Measurements from ENCODE around the gene CABLES2.
"Not testable (repeated sequence)": the region's sequence is repeated elsewhere in the genome, so short reads cannot be mapped to it uniquely, and the experiment has no call there.

The CABLES2 gene

DNA sequence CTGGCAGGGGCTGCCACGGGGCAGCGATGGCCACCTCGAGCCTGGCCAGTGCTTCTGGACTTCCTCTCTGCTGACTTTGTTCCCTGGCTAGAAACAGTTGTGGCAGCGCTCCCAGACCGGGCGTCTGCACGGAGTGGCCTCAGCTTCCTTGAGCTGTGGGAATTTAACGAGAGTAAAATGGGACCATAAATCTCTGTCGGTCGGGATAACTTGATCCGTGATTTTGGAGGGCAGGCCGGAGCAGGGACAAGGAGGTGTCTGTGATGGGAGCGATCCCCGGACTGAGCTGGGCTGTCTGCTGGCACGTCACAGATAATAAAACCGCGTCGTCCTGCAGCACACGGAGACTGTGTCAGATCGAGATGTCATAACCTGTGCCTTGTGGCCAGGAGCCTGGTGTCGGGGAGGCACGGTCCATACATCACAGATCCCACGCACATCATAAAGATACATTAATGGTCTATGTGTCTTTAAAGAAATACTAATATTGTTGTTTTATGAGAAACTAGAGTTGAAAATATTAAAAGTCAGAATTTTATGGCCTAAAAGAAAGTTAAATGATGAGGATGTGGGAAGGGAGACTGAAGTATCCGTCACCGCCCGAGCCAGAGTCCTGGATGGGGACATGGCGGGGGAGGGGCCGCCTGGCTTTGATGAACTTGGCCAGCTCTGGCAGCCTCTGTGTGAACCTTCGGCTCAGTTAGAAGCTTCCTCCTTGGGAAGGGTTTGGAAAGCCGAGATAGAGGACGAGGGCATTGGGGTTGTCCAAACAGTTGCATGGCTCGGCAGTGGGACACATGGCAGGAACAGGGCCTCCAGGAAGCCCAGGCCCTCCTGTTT, 26.8 kb upstream of the CABLES2 start:
- DNase-seq: no peak

GRCh38 chr20:62430866-62431447, 23.9 kb upstream of the CABLES2 start:
- DNase-seq: no peak

- no peak for DNase-seq
Measured at GRCh38 chr20:62430311-62430853, 23.3 kb upstream of the CABLES2 start.

DNA sequence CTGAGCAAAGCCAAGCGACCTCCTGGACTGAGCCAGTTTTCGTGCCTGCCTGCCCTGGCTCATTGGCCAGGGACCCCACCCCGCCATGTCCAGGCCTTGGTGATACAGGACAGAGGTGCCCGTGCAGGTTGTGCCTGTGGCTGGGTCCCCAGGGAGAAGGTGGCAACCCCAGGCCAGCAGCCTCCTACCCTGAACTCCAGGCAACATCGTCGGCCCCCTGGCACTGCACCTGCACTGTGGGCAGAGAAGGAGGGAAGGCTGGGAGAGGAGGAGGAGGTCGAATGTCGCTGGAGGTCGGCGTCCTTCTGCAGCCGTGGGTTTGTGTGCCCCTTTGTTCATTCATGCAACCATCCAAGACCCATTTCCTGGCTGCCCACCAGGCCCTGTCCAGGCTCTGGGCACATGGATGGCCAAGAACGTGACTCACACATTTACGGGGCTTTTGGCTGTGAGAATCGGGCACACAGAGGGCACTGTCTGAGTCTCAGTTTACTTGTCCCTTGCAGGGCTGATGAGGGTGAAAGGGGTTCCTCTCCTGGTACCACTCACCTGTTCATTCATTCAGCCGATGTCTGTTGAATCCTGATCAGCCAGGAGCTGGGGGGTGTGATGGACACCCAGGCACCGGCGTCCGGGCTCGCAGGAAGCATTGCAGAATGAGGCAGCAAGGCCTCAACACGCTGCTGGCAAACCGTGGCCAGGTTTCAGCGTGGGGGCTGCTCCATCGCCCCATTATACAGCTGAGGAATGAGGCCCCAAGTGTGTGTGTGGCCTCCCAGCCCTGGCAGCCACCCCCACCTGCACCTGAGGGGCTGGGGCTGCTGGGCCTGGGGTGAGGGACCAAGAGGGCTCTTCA, 22.6 kb upstream of the CABLES2 start:
- DNase-seq: no peak

- no peak for DNase-seq
Measured at GRCh38 chr20:62428396-62429295, 21.6 kb upstream of the CABLES2 start.

DNA sequence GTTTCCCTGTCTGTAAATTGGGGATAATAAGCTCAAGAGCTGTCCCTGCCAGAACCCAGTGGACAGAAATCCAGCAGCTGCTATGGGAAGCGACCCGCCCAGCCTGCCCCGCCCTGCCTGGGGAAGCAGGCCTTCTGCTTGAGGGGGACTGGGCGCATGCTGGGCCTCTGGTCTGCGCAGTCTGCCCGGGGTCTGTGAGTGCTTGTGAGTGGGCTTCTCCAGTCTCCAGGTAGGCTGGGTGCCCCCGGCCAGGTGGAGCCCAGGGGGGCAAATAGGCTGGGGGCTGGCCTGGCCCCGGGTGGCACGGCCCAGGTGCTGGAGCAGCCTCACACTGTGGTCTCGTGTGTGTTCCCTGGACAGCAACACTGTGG, 20.9 kb upstream of the CABLES2 start:
- no peak for DNase-seq

GRCh38 chr20:62427172-62428001, 20.3 kb upstream of the CABLES2 start, which contains the start of gene RBBP8NL:
RBBP8NL (minus strand) TSS chr20:62427539; CDS start chr20:62419647, 7,892 bp downstream.
- DNase-seq: no peak

DNA sequence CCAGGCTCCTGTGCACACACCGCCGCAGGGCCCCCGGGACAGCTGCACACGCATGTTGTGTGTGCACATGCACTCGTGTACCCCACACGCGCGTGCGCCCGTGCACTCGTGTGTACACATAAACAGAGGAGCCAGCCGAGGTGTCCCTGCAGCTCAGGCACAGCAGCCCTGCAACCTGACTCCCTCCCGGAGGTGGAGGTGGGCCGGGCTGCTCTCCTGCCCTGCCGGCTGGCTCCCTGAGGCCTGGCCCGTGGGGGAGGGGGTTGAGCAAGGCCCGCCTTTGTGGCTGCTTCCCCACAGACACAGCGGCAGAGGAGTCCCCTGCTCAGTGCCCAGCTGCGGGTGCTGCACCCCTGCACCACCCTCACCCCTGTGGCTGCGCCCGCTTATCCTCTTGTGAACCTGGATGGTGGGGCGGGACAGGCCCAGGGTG, 19.6 kb upstream of the CABLES2 start:
- DNase-seq: no peak

DNA sequence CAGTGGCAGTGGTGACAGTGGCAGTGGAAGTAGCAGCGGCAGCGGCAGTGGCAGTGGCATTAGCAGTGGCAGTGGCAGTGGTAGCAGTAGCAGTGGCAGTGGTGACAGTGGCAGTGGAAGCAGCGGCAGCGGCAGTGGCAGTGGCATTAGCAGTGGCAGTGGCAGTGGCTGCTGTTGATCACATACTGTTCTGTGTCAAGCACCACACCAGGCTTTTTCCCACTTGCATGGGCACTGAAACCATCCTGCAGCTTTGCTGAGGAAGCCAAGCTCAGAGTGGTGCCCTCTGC, 18.9 kb upstream of the CABLES2 start:
- DNase-seq: not testable (repeated sequence)

DNA sequence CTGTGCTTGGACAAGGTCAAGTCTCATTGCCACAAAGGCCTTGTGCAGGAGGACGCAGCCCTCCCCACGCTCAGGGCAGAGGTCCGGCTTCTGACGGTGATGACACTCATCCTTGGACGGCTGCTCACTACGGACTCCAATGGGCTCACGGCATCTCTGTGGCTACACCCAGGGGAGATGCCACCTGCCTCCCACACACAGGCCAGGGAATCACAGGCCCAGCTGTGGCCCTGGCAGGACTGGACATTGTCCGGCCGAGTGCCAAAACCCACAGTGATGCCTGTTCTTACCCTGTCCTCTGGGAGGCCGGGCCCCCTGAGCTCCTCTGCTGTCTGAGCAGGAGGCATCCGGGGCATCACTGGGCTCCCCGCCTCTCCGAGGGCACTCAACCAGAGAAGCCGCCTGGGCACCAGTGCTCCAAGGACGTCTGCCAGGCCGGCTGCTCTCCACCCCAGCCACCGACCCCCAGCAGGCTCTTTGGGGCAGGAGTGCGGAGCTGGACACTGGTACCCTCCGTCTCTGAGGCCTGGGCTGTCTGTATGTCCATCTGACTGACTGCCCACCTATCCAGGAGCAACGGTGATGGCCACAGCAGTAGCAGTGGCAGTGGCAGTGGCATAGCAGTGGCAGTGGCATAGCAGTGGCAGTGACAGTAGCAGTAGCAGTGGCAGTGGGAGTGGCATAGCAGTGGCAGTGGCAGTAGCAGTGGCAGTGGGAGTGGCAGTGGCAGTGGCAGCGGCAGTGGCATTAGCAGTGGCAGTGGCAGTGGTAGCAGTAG, 18.4 kb upstream of the CABLES2 start:
- DNase-seq: no peak

- DNase-seq: no peak
Measured at GRCh38 chr20:62424249-62425107, 17.4 kb upstream of the CABLES2 start.

- no peak for DNase-seq
Measured at GRCh38 chr20:62423326-62423706, 16.2 kb upstream of the CABLES2 start.

DNA sequence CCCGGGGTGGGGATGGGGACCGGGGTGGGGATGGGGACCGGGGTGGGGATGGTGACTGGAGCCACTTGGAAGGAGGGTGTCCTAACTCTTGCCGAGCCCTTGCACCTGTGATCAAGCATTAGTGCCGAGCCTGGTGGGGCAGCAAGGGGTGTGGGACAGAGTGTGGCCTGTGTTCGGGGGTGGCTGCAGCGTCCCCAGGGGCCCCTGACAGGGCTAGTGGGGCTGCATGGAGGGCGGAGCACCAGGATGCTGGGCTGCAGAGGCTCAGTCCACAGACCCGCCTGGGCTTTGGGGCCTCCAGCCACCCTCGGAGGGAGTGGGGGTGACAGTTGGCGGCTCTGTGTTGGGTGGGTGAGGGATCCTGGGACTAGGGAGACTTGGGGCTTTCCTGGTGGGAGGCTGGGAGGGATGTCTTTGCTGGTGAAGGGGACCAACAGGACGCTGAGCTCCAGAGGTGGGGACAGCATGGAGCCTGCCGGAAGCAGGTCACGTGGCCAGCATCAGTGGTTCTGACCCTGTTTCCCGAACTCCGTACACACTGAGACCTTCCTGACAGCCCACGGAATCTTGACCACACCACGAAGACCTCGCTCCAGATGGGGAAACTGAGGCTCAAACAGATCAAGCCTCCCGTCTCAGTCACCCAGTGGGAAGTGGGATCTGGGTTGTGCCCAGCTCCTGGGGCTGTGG, 15.7 kb upstream of the CABLES2 start:
- DNase-seq: no peak

GRCh38 chr20:62421716-62421990, 14.6 kb upstream of the CABLES2 start:
- DNase-seq: no peak

DNA sequence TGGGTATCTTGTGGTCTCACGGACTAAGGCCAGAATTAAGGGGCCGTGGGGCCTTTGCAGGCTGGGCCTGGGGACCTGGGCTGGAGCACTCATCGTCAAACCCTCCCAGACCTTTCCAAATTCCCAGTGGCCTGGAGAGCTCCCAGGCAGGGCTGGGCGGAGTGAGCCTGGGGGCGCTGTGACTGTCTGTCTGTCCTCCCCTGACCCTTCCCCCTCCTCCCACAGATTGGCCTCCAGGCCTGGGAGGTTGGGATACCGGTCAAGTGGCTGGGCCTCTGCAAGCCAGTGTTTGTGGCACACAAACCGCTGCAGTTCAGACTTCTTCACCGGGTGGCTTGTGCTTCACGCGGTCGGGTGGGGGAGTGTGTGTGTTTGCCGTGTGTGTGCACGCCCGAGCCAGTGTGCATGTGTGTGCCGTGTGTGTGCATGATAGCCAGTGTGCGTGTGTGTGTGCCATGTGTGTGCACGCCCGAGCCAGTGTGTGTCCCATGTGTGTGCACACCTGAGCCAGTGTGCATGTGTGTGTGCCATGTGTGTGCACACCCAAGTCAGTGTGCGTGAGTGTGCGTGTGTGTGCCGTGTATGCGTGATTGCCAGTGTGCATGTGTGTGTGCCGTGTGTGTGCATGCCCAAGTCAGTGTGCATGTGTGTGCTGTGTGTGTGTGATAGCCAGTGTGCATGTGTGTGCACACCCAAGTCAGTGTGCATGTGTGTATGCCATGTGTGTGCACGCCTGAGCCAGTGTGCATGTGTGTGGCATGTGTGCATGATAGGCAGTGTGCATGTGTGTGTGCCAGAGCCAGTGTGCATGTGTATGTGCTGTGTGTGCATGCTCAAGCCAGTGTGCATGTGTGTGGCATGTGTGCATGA, 14.0 kb upstream of the CABLES2 start:
- DNase-seq: no peak

DNA sequence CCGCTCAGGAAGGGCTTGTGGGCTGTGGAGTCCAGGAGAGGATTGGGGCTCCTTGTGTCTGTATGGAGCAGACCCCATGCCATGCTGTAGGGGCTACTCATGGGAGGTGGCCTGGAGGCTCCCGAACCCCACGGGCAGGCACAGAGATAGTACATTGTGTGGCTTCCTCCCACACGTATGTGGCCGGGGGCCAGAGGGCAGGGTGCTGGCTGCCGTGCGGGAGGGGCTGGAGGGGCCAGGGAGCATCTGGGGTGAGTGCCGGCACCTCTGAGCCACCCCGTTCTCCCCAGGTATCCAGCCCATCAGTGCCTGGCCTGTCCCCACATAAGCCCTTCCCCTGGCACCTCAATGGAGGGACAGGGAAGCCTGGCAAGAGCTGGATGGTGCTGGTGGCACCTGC, 12.7 kb upstream of the CABLES2 start:
- DNase-seq: no peak

- DNase-seq: no peak
Measured at GRCh38 chr20:62418709-62419487, 11.8 kb upstream of the CABLES2 start.

Measured in activated CD4-positive, alpha-beta T cell treated with anti-CD3 and anti-CD28 coated beads for 48 hours (primary cell).